Ecto neural progenitor cell (in vitro differentiated cells): Measurements from ENCODE around the gene RAVER2.
"Not testable (repeated sequence)": the region's sequence is repeated elsewhere in the genome, so short reads cannot be mapped to it uniquely, and the experiment has no call there.

ENCODE experiments used
- DNase-seq: peaks from one replicate; pipeline ENCODE4 v3.0.0-alpha.2; 2018; ENCODE audit warnings: low spot score

RAVER2 gene

GRCh38 chr1:64744492-64745180 is at the start of gene RAVER2:
Gene RAVER2 (plus strand): TSS chr1:64745075. CDS start chr1:64745173, 98 bp downstream.
- DNase-seq, result peak; percentile 91

- no peak for DNase-seq
These were observed 48.0 kb upstream of the RAVER2 start for GRCh38 chr1:64696879-64697278.

- peak; percentile 46 for DNase-seq
These were observed 45.5 kb upstream of the RAVER2 start for GRCh38 chr1:64699327-64699726.

- DNase-seq, result no peak
These were observed 43.8 kb upstream of the RAVER2 start for GRCh38 chr1:64701071-64701470.

GRCh38 chr1:64701886-64702285 is 43.0 kb upstream of the RAVER2 start:
- no peak for DNase-seq

GRCh38 chr1:64702670-64703069 is 42.2 kb upstream of the RAVER2 start:
- not testable (repeated sequence) for DNase-seq

- DNase-seq, result no peak
These were observed 41.3 kb upstream of the RAVER2 start for GRCh38 chr1:64703600-64703999.

- no peak for DNase-seq
These were observed 39.3 kb upstream of the RAVER2 start for GRCh38 chr1:64705591-64705990.

- DNase-seq, result no peak
These were observed 33.6 kb upstream of the RAVER2 start for GRCh38 chr1:64711266-64711665.

- no peak for DNase-seq
These were observed 32.8 kb upstream of the RAVER2 start for GRCh38 chr1:64712049-64712448.

GRCh38 chr1:64715186-64715585 is 29.7 kb upstream of the RAVER2 start:
- DNase-seq, result no peak

GRCh38 chr1:64721135-64721534 is 23.7 kb upstream of the RAVER2 start:
- DNase-seq, result no peak

GRCh38 chr1:64721576-64722145 is 23.2 kb upstream of the RAVER2 start:
- DNase-seq, result no peak

- DNase-seq, result no peak
These were observed 17.0 kb upstream of the RAVER2 start for GRCh38 chr1:64727861-64728260.

GRCh38 chr1:64733581-64734286 is 11.1 kb upstream of the RAVER2 start:
- no peak for DNase-seq

- DNase-seq, result no peak
These were observed 10.6 kb upstream of the RAVER2 start for GRCh38 chr1:64734287-64734652.

GRCh38 chr1:64740687-64741086 is 4.2 kb upstream of the RAVER2 start:
- DNase-seq, result not testable (repeated sequence)

- DNase-seq, result no peak
These were observed 852 bp upstream of the RAVER2 start for GRCh38 chr1:64743954-64744491.

- DNase-seq, result peak; percentile 67
These were observed 508 bp downstream of the RAVER2 start for GRCh38 chr1:64745181-64745985.

GRCh38 chr1:64745986-64746940 is 1.4 kb downstream of the RAVER2 start:
- DNase-seq, result no peak

- no peak for DNase-seq
These were observed 3.3 kb downstream of the RAVER2 start for GRCh38 chr1:64748222-64748621.
